HG03039 (cell line): ENCODE data around the gene CASP3.
"Not testable (repeated sequence)": the region's sequence is repeated elsewhere in the genome, so short reads cannot be mapped to it uniquely, and the experiment has no call there.

Experiments used
- ATAC-seq: cut with Tn5 transposase; IDR thresholded peaks from one replicate; pipeline ENCODE4 v1.9.1; 2021; ENCODE audit warnings: mild to moderate bottlenecking, moderate library complexity; ENCODE audit not compliant: unreplicated experiment

Gene CASP3

DNA sequence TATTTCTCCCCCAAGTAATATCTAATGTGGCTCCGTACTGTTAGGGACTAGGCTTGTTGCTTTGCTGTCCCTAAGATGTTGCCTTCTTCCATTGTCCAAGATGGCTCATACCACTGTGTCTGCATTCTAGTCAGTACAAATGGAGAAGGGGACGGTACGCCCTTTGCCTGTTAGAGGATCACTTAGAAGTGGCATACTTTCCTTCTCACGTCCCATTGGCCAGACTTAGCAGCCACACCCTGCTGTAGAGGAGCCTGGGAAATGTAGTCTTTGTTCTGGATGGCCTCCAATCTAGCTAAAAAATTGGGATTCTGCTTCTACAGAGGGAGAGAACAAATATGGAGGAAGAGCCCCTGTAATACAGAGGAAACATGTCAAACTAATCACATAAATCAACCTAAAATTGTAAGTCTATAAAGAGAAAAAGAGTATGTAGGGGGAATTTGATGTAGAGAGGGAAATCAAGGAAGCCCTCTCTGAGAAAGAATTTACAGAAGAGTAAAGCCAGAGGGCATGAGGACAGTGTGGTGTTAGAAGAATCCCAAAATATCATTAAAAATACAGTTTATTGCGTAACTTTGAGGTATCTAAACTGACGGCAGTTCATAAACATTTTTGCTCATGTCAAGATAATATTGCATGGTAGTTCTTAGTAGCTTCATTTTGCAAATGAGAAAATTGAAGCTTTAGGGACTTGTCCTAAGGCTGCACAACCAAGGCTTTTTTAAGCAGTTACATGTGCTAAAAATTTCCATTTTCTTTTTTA is 15.4 kb upstream of the CASP3 start:
- ATAC-seq, result no peak

DNA sequence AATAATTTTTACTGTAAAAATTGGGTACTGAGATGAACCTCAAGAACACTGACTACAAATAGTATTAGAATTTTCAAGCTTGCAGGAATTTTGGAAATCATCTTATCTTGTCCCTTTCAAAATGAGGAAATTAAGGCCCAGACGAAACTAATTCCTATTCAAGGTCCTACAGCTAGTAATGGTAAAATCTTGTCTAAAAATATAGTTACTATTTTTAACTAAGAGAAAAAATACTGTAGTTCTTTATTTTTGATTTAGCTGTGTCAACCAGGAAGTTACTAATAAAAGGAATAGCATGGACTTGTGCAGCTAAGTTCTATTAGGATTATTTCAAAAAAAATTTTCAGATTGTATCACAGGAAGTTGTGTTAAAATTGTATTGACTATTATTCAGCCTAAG is 13.0 kb upstream of the CASP3 start:
- no peak for ATAC-seq

DNA sequence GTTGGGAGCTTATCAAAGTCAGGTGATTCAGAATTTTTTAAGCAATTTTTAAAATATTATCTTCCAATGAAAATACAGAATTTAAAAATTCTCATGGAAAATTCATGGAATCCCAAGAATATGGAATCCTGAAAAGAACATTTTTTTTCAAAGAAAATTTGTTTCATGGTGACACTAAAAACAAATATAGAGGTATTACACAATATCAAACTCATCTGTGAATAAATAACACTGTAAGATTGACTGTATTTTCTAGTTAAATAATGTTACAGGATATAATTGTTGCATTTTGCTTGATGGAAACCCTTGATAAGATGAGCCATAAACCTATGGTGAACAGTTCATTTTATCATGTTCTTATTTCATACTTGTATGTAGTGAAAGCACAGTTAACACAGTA is 11.7 kb upstream of the CASP3 start:
- ATAC-seq, result no peak

DNA sequence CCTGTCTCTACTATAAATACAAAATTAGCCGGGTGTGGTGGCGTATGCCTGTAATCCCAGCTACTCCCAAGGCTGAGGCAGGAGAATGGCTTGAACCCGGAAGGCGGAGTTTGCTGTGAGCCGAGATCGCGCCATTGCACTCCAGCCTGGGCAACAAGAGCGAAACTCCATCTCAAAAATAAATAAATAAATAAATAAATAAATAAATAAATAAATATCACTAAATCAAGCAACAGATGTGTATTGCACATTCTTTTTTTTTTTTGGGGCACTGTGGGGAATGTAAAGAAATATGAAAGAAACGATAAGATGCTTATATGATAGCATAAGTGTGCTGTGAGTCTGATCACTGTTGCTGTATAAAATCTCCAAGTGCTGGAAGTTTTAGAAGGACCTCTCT is 8.6 kb upstream of the CASP3 start:
- not testable (repeated sequence) for ATAC-seq

DNA sequence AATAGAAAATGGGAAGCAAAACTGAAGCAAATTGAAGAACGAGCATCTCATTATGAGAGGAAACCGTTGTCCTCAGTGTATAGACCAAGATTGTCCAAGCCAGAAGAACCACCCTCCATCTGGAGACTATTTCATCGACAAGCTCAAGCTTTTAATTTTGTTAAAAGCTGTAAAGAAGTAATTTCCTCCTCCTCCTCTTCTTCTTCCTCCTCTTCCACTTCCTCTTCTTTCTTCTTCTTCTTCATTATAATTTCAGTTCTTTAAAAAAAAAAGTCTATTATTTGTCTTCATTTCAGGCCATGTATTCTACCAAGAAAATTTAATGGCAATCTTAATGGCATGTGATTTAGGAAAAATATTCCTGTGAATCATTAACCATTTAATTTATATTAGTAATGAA is 7.9 kb upstream of the CASP3 start:
- no peak for ATAC-seq

DNA sequence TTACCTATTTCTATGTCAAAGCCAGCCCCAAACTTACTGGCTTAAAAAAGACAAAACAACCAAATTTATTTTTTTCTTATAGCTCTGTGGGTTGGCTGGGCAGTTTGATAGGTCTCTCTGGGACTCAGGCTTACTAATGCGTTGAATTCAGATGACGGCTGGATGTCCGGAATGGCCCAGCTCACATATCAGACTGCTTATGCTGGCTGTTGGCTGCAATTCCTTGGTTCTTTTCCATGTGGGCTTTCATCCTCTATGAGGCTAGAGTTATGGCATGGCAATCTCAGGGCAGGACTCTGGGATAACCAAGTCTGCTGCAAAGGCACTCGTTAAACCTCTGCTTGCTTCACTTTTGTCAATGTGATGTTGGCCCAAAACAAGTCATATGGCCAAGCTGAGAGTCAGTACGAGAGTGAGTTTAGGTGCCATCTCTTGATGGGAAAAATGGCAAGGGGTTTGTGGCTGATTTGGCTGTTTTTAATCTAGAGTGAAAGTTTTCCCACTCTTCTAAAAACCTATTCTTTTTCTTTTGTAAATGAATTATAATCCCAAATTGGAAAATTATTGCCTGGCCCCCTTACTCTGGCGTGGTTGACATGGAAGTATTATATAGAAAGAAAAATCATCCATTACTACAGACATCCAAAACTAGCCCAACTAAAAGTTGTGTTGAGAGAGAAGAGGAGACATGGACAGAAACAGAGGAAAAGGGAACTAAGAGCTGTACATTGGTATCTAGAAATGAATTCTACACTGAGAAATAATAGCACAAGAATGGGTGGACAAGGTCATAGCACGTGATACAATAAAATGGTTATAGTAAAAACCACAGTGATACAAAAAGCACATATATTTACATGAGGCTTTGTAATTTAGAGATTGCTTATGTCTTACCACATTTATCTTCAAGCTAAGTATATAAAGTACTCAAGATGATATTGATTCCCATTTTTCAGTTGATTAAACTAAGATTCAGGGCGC is 6.9 kb upstream of the CASP3 start:
- ATAC-seq, result no peak

DNA sequence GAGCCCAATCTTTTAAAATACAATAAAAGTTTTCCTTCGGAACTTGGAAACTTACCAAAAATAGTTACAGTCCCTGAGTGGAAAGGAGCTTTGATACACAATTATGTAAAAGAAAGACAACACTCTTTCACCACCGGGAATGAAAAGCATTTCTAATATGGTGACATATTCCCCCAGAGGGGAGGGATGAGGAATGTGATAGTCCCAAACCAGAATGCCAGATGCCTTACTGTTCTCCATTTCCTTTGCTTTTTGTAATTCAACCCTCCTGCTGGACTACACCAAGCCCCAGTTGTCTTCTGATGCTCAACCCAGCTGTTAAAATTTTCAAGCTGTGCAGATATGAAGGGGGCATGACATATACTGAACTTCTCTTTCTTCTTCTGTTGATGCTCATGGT is 4.4 kb upstream of the CASP3 start:
- ATAC-seq, result no peak

DNA sequence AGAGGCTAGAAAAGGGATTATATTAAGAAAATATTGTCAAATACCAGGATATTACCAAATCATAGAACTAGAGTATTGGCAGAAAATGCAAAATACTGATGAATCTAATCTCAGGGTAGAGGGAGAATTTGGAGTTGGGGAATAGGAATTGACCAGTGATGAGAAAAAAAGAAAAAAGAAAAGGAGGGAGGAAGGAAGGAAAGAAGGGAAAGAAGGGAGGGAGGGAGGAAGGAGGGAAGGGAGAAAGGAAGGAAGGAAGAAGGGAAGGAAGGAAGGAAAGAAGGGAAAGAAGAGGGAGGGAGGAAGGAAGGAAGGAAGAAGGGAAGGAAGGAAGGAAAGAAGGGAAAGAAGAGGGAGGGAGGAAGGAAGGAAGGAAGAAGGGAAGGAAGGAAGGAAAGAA is 3.4 kb upstream of the CASP3 start:
- ATAC-seq, result not testable (repeated sequence)

DNA sequence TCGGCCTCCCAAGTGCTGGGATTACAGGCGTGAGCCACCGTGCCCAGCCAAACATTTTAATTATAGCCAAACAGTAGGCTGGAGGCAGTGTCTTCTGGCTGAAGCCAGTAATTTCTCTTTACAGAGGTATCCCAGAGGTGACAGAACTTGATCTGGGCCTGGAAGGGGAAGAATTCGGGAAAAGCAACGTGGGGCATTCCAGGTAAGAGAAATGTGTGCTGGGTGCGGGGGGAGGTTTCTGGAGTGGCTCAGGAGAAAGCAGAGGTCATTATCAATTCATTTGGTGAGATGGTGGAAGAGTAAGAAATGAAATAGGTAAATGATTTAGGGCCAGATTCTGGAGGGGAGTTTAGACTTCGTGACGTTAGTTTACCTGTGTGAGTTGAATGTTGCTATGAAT is 2.7 kb upstream of the CASP3 start:
- no peak for ATAC-seq

DNA sequence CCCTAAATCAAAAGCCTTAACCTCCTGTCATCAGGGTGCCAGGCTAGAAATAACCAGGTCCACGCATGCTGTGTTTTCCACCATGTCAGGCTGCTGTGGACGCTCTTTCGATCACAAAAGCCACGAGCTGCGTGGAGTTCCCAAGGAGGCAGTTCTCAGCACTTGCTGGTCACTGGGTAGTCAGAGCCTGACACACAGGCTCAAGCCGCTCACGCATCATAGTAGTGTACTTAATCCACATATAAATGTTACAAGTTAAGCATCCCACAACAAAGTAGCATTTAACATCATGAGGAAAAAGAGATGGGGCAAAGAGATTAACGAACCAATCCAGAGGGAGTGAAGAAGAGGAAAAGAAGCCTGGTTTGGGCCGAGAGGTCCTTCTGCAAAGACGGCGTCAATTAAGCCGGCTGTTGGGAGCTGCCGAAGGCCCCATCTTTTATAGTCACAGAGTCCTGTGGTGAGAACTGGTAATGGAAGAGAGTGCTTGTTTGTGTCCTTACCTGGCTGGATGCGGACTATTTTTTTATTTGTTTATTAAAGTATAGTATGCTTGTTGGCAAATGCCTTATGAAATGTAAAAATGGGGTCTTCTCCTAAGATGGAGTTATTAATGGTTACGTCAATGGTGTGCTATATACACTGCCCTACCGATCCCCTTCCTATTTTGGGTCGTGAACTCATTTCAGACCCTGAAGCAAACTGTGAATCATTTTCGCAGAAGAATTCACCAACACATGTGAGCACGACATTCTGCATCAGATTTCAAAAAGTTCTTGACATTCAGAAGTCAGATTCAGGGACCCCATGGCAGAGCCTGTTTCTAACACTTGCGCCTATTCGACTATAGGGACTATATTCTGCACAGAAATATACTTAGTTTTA is 966 bp upstream of the CASP3 start:
- ATAC-seq, result peak; percentile 7

DNA sequence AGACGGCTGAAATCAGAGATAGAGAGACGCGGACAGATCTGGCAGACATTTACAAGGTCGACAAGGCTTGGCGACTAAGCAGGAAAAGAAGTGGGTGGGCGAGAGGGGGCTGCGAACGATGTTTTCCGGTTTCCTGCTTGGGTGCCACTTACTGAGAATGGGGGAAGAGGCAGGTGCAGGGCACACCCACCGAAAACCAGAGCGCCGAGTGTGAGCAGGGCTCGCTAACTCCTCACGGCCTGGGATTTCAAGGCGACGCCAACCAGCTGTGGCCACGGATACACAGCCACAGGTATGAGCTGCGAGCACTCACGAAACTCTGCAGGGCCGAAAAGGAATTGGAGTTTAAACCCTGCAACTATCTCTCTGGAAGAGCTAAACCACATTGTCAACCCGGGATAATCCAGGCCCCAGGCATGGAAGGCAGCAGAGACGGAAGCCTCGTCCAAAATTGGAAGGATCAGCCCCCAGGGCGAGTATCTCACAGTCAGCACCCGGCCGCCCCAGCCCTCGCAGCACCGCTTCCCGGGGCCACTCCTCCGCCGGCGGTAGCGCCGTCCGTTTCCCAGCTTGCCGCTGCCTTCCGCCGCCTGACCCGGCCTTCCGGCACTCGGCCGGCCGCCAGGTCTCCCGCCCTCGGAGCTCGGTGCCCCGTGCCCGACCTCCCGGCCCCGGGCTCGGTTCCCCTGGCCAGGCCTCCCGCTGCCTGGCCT is 778 bp downstream of the CASP3 start:
- peak; percentile 18 for ATAC-seq

DNA sequence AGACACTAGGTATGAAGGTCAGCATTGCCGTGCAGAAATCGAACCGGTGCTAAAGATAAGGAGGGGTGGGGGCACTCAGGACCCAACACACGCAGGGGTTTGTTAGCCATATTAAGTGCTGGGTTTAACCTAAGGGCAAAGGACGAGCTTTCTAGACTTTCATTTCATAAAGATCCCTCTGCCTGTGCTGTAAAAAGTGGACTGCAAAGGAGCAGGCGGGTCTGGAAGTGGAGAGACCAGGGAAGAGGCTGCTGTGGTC is 1.3 kb downstream of the CASP3 start:
- no peak for ATAC-seq

DNA sequence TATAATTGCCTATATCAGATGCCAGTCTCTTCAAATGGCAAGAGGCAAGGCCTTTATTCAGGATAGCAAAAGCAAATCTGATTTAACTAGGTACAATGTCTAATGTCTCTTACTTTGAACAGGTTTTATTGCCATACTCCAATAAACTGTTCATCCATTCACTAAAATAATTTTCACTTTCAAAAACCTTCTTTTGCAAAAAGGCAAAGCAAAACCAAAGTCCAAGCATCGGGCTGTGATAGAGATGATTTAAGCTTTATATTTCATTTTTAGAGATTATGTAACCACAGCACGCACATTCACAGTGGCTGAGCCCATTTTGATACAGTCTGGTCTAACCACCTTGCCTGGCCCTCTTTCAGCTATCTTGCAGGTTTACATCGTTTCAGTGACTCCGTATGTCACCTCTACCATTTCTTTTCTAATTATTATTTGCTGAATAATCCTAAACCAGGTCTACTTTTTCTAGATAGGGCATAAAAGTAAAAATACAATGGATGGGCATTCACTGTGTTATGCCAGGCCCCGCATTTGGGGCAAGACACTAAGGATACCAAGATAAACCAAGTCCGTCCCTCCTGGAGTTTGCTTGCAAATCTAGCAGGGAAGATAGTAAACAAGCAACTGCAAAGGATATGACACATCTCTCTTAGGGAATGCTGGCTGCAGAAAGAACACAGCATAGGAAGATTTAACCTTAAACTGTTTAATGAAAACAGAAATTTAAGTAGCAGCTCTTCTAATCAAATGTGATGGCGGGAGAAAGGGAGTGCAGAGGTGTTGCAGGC is 1.8 kb downstream of the CASP3 start:
- no peak for ATAC-seq

DNA sequence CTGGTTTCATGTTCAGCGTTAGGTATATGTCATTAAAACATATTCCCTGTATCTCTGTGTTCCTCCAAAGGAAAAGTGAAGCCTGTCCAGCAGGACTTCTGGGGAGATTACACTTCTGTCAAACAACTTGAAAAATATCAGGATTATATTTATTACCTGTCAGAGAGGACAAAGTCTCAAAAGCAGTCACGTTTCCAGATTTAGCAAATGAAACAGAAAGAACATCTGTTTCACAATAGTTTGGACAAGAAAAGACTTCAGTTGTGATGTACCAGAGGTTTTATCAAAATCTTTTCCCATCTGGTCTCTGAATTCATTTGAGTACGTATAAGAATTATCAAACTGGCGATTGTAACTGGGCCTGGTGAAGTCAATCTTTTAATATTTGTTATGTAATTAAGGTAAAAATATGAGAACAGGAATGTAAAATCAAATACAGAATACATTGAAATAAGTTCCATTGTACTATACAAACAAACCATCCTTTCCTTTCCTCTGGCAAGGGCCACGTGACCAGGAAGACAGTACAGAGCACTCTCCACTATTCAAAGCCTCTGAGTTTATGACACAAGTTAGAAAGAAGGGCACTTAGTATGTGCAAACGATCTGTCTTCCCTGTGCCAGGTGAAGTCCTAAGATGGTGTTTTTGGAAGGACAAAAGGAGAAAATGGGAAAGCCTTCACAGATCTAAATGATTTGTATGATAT is 3.2 kb downstream of the CASP3 start:
- no peak for ATAC-seq

DNA sequence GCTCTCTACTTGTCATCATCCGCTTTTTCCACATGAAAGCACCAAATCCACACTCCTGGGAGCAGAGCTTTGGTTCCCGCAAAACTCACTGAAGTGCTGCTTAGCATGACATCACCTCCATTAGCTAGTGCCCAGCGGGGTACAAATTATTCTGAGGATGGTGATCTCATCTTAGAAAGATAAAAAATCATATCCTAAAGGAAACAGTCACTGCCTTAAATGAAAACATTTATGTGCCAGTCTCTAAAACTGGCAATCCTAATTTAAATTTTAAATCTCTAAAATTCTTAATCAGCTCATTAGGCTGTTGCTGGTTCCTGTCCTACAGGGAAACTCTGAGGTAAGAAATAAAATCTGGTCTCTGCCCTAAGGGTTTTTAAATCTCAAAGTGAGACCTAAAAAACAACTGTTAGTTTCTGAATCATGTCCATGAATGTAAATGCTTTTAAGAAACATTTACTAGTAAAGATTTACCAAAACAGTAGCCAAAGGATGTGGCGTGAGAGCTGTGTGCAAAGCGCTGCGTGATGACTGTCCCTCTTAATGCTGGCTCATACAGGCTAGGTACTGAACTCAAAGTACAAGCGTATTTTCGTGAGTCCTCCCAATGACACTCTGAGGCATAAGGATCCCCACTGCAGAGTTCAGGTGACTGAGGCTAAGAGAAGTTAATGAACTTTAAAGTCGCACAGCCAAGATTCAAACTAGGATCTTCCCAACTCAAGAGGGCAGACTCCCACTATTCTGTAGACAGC is 4.5 kb downstream of the CASP3 start:
- ATAC-seq, result no peak

DNA sequence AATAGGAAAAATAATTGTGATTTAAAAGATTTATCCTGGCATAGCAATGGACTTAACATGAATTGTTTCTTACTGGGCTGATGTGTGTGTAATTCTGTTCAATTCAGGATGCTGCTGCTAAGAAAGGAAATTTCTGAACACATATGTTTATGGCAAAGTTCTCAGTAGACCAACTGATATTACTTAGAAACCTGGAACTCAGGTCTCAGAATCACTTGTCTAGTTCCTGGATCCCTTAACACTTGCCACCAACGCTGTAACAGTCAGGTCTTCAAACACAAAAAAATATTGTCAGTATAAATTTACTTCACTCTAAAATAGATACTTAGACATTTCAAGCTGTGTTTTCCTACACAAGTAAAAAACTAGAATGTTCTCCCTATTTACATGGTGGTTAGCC is 5.5 kb downstream of the CASP3 start:
- ATAC-seq, result no peak

DNA sequence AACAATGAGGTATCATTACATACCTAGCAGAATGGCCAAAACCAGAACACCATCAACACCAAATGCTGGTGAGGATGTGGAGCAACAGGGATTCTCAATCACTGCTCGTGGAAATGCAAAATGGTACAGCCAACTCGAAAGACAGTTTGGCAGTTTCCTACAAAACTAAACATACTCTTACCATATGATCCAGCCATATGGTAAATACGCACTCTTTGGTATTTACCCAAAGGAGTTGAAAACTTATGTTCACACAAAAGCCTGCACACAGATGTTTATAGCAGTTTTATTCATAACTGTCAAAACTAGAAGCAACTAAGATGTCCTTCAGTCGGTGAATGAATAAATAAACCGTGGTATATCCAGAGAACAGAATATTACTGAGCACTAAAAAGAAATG is 7.8 kb downstream of the CASP3 start:
- no peak for ATAC-seq

DNA sequence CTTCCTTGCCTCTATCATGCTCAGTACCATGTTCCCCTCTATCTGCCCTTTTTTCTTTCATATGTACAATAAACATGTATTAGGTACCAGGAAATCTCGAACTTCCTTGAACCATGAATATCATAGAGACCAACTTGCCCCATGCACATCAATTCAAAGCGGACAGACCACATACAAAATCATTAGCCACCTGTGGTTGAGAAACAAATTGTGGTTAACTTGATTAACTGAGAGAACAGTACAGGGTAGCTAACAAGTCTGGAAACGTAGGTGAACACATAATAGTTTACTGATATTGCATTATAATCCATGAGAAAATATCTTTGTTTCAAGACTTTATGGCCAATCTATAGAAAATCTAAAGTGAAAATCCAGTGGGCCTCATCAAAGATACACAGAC is 8.2 kb downstream of the CASP3 start:
- no peak for ATAC-seq

DNA sequence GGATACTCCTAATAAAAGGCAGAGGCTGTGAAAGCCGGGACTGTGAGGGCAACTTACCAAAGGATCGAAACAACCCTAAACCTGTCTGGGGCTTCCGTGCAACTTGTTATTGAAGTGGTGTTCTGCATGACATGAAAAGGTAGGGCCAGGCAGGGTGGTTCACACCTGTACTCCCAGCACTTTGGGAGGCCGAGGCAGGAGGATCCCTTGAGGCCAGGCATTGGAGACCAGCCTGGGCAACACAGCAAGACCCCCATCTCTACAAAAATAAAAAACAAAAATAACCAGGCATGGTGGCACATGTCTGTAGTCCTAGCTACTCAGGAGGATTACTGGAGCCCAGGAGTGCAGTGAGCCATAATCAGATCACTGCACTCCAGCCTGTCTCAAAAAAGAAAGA is 12.3 kb downstream of the CASP3 start:
- no peak for ATAC-seq
